ENCODE measurements around the gene F11. TPM values are rescaled to one million over a fixed set of nuclear protein-coding genes. Genes with fewer than 3 reads are reported as not detected.
"Not testable (repeated sequence)": the region's sequence is repeated elsewhere in the genome, so short reads cannot be mapped to it uniquely, and the experiment has no call there.

Gene F11
- polyA plus RNA-seq, 3 donors = 2.6 to 4.1 (median 2.9) TPM

DNA sequence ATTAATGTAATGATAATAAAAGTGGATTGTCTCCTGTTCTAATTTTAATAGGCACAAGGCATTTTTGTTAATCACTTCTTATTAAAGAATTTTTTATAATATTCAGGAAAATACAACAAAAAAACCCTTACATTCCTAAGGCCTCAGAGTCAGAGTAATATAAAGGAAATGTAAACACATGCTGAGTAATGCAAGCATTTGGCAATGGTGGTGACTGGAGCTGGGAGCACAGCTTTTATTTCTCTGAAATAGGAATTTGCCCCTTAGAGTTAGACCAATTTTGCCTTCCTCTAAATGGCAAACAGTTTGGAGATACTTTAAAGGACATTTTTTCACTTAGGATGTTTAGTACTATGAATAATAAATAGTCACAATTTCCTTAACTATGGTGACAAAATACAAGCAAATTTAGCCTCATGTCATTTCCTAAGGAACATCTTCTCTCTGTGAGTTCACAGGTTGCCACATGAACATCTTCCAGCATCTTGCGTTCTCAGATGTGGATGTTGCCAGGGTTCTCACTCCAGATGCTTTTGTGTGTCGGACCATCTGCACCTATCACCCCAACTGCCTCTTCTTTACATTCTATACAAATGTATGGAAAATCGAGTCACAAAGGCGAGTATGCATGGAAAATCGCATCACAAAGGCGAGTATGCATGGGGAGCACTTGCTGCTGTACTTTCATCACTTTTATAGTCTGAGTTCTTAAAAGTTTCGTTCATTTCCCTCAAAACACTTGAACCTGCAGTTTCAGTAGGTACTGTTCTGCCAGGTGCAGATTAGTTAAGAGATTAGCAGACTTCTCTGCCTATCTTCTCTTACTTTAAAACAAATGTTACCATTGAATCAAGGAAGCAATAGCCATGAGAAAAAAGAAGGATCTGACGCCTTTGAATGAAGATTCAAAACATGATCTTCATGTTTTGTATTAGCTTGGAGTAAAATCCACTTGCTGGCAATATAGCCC lies 15.9 kb upstream of the F11 start:
- no peak for DNase-seq (ENCODE audit: low read depth in 3 of 3, low spot score in 2 of 3)

DNA sequence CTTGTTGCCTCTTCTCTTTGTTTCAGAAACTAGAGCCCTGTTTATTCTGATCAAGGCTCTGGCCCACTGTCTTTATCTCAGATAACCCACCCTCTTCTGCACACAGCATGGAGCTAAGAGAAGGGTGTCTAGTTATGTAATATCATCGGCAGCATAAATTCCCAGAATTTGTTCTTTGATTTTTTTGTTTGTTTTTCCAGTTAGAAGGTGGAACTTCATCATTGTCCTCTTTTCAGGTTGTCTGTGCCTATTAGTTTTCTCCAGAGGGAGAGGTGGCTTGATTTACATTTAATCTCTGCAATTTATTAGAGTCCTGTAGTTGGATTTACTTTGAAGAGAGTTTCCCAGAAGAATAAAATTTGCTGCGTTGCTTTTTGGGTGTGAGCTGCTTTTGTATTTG lies 15.2 kb upstream of the F11 start:
- no peak for DNase-seq (ENCODE audit: low read depth in 3 of 3, low spot score in 2 of 3)

DNA sequence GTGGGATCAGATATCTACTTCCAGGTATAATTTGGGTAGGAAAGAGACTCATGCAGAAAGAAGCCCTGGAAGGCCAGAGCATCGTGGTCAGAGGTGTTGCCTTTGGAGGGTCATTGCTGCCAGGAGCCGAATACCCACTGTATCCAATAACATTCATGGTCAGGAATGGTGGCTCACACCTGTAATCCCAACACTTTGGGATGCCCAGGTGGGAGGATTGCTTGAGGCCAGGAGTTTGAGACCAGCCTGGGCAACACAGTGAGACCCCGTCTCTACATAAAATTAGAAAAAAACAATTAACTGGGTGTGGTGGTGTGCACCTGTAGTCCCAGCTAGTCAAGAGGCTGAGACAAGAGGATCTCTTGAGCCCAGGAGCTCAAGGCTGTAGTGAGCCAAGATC lies 10.9 kb upstream of the F11 start:
- no peak for DNase-seq (ENCODE audit: low read depth in 3 of 3, low spot score in 2 of 3)

DNA sequence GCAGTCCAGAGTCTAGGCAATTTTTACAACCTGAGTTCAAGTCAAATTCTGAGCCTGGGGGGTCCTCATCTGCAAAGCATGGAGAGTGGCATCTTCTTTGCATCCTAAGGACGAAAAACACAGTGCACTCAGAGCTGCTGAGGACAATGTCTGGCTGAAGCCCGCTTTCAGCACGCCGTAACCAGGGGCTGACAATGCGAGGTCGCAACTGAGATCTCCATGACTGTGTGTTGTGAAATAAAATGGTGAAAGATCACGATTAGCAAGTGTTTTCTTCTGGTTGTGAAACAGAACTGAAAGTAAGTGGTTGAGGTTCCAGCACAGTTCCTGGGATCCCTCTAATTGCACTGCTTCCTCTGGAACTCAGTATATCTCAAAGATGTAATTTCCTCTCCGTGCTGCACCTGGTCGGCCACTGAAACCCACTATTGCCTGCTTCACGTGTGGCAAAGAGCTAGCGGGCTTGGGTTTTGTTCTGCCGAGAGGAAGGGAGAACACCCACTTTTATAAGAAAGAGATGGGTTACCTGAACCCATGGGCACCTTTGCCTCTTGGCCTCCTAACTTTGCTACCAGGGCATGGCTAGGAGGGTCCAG lies 7.7 kb upstream of the F11 start:
- DNase-seq (ENCODE audit: low read depth in 3 of 3, low spot score in 2 of 3) = no peak

DNA sequence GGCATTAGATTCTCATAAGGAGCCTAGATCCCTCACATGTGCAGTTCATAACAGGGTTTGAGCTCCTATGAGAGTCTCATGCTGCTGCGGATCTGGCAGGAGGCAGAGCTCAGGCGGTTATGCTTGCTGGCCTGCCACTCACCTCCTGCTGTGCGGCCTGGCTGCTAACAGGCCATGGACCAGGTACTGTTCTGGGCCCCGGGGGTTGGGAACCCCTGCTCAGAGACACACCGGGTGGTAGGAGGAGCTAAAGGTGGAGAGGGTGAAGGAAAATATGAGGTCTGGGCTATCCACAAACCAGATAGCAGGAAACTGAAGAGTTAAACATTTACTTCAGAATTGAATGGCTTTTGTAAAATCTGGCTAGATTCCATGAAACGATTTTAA lies 5.9 kb upstream of the F11 start:
- DNase-seq (ENCODE audit: low read depth in 3 of 3, low spot score in 2 of 3) = no peak

DNA sequence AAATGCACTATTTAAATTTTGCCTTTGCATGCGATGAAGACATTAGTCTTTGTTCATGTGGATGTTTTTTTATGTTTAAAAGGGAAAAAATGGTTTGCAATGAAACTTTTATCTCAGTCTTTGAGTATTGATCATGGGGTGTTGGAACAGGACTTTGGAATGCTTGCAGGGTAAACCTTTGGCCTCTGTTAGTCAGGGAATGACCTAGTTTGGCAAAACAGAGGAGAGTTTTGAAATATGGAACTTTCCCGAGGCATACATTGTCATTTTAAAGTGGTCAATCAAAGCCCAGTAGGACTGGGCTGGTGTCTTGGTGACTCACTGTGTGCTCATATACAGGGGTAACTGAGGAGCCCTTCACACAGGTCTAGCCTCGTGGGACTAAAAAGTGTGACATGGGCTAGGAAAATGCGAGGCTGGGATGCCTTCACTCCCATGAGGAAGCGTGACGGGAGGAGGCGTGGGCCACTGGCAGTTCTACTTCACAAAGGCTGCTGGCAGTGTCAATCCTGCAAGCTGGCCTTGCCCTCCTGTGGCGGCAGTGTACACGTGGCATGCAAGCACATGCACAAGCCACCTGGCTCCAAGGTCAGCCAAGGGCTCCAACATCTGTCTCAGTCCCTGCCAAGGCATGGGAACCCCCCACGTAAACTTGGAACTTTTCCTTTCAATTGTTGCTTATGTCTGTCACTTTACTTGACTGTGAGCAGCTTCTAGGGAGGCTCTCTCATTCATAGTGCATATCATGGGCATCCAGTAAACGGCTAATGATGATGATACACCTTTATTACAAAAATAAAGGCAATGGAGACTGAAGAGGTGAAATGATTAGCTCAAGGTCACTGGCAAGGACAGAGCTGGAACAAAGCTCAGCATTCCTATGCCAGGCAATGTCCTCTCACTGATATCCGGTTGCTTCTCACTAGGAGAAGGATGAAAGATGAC lies 5.2 kb upstream of the F11 start:
- DNase-seq (ENCODE audit: low read depth in 3 of 3, low spot score in 2 of 3) = no peak

DNA sequence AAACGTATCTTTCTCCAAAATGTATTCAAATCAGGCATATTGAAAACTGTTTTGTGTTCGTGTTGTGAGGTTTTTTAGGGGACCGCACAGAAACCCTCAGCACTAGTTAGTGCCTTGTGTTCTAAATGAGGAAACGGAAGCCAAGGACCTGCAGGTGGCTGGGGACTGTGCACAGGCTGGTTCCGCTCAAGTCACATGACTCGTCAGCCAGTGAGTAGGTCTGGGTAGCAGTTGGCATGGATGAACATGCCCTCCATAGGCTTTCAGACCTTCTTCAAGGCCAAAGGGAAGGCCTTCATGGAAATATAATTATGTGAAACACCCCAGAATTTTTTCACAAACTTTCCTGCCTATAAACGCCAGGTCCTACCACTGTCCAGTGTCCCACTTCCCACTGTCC lies 1.3 kb upstream of the F11 start:
- DNase-seq (ENCODE audit: low read depth in 3 of 3, low spot score in 2 of 3) = no peak

DNA sequence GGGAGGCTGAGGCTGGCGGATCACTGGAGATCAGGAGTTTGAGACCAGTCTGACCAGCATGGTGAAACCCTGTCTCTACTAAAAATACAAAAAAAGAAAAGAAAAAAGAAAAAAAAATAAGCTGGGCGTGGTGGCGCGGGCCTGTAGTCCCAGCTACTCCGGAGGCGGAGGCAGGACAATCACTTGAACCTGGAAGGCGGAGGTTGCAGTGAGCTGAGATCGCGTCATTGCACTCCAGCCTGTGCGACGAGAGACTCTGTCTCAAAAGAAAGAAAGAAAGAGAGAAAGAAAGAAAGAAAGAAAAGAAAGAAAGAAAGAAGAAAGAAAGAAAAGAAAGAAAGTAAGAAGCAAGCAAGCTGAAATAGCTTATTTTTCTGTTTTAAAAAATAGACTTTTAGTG lies 739 bp upstream of the F11 start:
- not testable (repeated sequence) for DNase-seq (ENCODE audit: low read depth in 3 of 3, low spot score in 2 of 3)

DNA sequence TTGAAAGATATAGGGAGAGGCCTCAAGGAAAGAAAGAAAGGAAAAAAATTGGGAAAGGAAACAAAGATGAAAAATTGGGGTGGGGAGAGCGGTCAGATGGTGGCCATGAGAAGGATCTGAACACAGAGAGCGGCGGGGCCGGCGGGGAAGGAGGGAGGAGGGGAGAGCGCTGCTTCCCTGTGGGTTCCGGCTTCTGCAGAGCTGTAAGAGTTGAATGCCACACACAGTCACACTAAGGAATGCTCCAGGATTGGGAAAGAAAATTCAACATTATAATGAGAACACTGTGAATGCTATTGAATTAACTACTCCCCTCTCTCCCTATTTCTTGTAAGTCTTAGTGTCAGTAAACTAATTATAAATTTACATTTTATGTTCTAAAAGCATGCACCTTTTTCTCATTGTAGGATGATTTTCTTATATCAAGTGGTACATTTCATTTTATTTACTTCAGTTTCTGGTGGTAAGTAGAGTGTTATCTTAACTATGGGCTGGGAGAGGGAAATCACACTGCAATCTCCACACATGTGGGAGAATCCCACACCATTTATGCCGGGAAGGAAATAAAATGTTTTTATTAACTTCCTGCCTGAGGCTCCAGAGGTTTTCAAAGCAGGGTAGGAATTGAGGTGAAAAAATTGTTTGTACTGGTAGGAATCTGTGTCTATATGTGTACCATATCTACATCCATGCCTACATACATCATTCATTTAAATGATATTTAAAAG lies 904 bp downstream of the F11 start:
- DNase-seq (ENCODE audit: low read depth in 3 of 3, low spot score in 2 of 3) = no peak

DNA sequence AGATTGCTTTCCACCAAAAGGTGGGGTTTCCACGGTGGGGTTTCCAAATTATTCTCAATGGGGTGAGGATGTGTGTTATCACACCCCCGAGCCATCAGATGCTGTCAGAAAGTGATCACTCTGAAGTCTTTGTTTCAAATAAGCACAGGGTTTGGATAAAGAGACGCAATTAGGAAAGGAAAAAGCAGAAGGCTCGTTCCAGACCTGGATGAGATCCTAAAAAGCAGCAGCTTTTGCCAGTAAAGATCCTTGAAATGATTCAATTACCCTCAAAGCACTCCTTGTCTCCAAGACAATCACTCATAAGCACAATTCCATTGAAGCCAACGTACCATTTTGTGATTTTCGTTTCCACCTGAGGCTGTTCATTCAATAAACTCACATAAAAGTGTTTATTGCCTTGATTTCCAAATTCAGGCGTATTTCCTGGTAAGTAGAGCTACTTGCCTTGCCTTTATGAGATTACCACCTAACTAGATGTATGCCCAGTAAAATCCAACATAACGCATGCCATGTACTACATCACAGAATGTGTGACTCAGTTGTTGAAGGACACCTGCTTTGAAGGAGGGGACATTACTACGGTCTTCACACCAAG lies 5.2 kb downstream of the F11 start:
- DNase-seq (ENCODE audit: low read depth in 3 of 3, low spot score in 2 of 3) = no peak

DNA sequence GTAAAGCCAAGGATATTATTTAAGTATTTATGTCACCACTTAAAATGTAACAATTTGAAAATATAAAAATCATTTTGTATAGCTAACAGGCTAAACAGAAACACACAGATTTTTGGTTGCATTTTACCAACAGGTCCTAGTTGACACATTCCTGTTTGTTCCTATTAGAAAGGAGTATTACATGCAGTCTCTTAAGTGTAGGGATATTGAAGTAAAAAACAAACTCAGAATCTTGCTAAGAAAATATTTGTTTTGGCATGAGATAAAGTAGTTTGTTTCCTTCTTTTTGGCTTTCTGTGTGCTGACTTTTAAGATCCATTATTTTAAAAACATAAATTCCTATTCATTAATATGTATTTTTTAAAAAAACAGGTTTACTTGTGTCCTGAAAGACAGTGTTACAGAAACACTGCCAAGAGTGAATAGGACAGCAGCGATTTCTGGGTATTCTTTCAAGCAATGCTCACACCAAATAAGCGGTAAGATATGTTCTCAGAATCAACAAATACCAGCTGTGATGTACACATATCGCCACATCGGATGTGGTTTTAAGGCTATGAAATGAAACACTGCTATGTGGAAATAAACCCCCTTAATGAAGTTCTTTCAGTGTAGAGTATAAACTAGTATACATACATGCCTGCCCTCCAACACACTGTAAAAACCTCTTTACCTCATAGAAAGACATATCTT lies 6.9 kb downstream of the F11 start:
- no peak for DNase-seq (ENCODE audit: low read depth in 3 of 3, low spot score in 2 of 3)

DNA sequence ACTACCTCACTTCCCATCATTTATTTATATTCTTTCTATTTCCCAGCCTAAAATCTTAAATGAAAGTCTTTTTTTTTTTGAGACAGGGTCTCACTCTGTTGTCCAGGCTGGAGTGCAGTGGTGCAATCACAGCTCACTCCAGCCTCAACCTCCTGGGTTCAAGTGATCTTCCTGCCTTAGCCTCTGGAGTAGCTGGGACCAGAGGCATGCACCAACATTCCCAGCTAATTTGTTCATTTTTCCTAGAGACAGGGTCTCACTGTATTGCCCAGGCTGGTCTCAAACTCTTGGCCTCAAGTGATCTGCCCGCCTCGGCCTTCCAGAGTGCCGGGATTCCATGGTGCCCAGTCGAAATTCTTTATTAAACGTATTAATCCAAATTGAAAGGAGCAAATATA lies 7.4 kb downstream of the F11 start:
- DNase-seq (ENCODE audit: low read depth in 3 of 3, low spot score in 2 of 3) = not testable (repeated sequence)

DNA sequence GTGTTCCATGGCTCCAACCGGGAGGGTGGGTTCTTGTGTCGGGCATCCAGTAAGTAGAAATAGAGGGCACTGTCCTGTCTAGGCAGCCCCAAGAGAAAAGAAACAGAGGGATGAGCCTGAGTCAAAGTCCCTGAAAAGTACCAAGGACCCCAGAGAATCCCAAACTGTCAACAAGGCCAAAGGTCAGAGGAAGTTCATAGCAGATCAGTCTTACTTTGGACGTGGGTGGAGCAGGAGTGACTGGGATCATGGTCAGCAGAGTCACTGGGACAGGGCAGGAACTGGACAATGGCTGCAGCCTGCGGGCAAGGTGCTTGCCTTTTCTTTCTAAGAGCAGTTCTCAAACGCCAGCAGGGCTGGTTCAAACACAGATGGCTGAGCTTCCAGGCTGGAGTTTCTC lies 17.3 kb downstream of the F11 start:
- DNase-seq (ENCODE audit: low read depth in 3 of 3, low spot score in 2 of 3) = no peak

DNA sequence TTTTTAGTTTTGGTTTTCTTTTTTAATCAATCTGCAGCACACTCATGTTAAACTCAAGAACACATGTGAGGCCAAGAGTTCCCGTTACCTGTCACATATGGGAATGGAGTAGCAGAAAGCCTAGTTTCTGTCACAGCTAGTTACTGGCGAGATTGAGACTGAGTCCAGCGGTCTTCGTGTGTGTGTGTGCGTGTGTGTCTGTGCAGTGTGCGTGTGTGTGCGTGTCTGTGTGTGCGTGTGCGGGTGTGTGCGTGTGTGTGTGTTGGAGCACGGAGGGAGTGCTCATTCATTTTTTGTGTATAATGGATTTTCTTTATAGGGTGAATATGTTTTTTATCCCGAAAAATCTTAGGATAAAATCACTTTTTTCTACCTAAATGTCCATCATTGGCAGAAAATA lies 19.2 kb downstream of the F11 start:
- DNase-seq (ENCODE audit: low read depth in 3 of 3, low spot score in 2 of 3) = no peak

DNA sequence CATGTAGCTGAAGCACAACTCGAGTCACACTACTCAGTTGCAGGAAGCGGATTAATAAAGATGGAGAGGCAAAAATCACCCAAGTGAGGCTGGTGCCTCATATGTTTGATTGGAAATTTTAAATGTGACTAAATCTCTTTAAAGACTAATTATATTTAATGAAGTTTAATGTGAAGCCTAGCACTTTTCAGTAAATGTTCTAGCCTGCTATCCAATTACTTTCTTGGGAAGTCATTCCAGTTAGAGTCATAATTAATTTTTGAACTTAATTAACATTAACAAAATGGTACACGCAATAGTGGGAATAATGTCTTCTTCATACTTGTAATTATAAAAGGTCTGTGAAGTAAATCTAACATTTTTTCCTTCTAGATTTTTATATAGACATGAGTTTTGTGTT lies 20.6 kb downstream of the F11 start:
- no peak for DNase-seq (ENCODE audit: low read depth in 3 of 3, low spot score in 2 of 3)

DNA sequence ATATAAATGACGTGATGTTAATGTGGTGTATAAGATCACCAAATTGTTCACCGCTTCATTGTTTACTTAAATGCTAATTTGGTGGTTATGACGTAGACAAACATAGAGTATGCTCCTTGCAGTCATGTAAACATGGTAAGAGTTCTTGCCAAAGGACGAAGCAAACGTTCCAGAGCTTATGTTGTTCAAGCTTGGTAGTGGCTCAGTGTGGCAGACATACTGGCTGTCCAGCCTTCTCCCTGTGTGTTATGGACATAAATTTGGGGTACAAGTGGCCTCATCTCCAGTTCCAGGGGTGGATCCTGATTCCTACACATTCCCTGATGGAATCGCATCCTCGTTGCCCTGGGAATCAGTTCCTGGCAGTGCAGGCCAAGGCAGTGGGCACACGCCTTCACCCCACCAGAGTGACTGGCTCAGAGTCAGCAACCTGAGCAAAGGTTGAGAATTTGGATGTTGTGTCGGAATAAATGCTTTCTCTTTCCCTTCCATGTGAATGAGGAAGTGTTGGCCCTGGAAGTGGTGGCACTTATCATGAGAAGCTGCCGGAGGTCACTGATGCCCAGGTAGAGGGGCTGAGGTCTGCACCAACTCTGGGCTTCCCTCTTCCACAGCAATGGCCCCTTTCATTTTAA lies 25.4 kb downstream of the F11 start:
- DNase-seq (ENCODE audit: low read depth in 3 of 3, low spot score in 2 of 3) = no peak

DNA sequence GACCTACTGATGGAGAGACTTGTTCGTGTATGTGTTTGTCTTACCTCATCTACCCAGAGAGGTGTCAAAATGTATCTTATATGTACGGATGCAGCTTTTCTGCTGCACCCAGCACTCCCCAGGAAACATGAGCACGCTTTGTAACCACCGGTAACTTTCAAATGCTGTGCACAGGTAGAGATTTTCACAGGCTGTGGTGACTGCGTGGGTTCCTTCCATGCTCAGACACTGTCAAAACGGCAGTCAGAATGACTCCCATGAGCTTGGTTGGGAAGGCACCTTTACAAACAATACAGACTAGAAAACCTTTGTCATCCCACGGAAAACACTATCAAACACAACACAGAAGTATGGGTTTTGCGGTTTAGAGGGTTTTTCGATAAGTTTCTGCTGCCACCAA lies 28.2 kb downstream of the F11 start:
- DNase-seq (ENCODE audit: low read depth in 3 of 3, low spot score in 2 of 3) = no peak

DNA sequence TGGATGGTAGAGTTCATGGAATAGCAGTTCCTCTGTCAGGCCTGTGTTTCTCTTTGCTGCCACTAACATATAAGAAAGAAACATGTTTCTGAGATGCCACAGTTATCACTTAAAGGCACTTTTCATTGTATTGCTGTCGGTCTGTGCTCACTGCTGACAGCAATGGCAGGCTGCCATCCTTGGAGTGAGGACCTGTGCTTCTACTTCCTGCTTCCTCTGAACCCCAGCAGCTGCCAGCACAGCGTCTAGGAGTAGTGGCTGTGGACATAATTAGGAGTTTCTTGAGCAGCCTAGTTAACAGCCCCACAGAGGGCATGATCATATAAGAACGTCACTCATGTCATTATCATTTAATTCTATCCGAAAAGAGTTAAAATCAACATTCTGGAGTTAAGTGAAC lies 30.5 kb downstream of the F11 start:
- DNase-seq (ENCODE audit: low read depth in 3 of 3, low spot score in 2 of 3) = no peak

DNA sequence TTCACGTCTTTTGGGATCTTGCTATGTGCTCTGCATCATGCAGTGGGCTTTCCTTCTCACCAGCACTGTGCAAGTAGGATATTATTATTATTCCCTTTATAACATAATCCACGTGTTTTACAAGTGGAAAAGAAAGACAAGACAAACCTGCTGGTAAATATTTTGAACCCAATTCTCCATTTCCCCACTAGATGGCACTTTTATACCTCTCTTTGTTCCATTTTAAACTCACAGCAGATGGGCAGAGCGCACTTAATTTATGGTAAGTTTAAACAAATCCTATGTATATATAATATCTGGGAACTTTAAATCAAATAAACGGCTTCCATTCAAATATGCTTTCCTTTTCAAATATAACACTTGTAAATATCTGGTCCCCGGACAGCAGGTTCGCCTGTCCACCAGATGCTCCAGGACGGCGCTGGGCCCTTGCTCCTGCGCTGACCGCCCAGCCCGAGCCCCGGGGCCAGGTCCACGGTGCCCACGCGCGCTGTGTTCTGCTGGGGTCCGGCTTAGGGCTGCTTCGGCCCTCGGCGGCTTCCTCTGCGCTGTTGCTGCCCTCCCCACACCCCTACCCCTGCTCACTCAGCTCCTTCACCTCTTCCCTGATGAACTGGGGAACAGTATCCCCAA lies 31.1 kb downstream of the F11 start:
- DNase-seq (ENCODE audit: low read depth in 3 of 3, low spot score in 2 of 3) = peak; percentile 46 to 62 (median 56)

All from right renal cortex interstitium (tissue), 3 donors.